HG03378 (cell line): ENCODE data around the gene ORAI2.
"Not testable (repeated sequence)": the region's sequence is repeated elsewhere in the genome, so short reads cannot be mapped to it uniquely, and the experiment has no call there.

ENCODE experiments used
- ATAC-seq: cut with Tn5 transposase; IDR thresholded peaks from one replicate; pipeline ENCODE4 v1.9.1; 2021; ENCODE audit warnings: mild to moderate bottlenecking, moderate library complexity; ENCODE audit not compliant: unreplicated experiment

The ORAI2 gene

GRCh38 chr7:102468478-102469350, 35.3 kb downstream of the ORAI2 start:
- ATAC-seq = no peak

DNA sequence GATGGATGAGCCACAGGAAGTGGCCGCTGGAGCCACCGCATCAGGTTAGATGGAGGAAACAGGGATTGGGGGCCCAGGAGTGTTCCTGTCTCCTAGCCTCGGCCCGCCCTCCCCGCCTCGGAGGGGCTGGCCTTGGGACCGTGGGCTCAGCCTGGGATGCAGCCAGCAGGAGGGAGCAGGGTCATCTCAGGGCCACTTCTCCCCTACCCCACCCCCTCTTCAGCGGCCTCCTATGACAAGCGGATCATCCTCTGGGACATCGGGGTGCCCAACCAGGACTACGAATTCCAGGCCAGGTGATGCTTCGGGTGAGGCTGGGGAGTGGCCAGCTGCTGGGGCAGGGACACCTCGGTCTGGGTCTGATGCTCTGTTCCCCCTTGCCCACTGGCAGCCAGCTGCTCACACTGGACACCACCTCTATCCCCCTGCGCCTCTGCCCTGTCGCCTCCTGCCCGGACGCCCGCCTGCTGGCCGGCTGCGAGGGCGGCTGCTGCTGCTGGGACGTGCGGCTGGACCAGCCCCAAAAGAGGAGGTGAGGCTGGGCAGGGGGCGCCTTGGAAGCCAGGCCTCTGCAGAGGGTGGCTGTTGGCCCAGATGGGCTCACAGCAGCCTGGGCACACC, 36.1 kb downstream of the ORAI2 start:
- ATAC-seq = no peak

- ATAC-seq = no peak
Measured at GRCh38 chr7:102469972-102470825, 36.8 kb downstream of the ORAI2 start.

DNA sequence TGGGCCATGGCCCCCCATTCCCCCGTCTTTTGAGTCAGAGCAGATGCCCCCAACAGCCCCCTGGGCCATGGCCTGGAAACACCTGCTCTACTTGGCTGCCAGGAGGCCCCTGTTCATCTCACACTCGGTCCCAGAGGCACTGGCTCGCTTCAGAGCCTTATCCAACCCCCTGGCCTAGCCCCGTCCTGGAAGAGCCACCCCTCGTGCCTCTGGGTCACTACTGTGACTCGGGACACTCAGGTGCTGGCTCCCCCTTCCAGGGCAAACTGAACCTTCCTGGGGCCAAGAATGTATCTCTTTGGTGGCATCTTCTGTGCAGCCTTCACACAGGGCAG, 38.4 kb downstream of the ORAI2 start:
- ATAC-seq = no peak

DNA sequence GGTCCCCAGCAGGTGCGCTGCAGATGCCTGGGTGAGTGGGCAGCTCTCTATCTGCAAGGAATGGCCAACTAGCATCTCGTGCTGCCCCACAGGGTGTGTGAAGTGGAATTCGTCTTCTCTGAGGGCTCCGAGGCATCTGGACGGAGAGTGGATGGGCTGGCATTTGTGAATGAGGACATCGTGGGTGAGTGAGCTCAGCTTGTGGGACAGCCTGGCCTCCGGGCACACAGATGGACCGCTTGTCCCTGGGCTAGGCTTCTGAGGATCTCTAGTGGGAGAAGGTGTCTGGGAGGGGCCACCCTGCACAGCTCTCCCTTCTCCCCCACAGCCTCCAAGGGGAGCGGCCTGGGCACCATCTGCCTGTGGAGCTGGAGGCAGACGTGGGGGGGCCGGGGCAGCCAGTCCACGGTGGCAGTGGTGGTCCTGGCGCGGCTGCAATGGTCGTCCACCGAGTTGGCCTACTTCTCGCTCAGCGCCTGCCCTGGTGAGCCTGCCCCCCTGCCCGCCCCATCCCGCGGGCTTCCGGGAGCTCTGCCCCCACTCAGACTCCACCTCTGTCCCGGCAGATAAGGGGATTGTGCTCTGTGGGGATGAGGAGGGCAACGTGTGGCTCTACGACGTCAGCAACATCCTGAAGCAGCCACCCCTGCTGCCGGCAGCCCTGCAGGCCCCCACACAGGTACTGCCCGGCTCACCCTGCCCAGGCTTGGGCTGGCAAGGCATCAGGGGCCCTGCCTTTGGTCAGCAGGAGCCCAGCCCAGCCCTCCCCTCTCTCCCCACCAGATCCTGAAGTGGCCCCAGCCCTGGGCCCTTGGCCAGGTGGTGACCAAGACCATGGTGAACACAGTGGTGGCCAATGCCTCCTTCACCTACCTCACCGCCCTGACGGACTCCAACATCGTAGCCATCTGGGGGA, 39.0 kb downstream of the ORAI2 start:
- no peak for ATAC-seq

GRCh38 chr7:102473271-102473991, 40.1 kb downstream of the ORAI2 start:
- ATAC-seq = no peak

DNA sequence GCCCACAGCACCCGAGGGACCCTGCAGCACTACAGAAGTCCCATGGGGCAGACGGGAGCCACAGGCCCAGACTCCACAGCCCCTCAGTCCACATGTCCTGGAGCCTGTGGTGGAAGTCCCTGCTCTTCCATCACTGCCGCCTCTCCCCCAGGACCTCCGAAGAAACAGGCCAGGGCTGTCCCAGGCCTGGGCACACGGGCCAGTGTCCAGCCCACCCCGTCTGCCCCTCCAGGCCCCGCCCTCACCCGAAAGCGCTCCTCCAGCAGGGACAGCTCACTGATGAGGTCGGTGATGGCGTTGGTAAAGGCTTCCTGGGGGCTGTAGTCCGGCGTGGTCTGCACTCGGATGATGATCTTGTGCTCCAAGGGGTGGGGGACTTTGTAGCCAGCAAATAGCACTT, 40.7 kb downstream of the ORAI2 start:
- not testable (repeated sequence) for ATAC-seq

DNA sequence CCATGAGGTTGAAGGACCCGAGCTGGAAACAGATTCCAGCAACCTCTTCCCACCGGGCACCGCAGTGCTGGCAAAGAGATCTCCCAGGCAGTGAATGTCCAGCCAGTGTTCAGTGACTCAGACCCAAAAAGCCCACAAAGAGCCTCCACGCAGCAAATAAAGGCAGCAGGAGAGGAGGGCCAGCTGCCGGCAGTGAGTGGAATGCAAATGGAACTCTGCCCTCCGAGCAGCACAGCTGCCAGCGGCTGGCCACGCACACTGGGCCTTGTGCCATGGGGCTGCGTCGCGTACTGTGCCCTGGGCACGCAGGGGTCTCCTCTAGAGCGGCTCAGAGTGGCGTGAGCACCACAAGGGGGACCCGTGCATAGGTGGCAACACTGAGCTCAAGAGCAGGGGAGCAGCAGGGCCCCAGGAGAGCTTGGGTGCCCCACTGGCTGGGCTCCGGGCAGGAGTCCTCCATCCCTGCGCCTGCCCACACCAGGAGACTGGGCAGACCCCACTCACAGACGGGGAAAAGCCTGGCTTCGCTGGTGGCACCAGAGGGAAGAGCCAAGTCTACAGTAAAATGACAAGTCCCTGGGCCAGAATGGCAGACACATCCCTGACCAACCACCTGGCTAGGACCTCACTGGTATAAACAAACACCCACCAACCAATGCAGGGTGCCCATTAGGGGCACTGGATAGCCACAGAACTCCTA, 41.5 kb downstream of the ORAI2 start:
- not testable (repeated sequence) for ATAC-seq

DNA sequence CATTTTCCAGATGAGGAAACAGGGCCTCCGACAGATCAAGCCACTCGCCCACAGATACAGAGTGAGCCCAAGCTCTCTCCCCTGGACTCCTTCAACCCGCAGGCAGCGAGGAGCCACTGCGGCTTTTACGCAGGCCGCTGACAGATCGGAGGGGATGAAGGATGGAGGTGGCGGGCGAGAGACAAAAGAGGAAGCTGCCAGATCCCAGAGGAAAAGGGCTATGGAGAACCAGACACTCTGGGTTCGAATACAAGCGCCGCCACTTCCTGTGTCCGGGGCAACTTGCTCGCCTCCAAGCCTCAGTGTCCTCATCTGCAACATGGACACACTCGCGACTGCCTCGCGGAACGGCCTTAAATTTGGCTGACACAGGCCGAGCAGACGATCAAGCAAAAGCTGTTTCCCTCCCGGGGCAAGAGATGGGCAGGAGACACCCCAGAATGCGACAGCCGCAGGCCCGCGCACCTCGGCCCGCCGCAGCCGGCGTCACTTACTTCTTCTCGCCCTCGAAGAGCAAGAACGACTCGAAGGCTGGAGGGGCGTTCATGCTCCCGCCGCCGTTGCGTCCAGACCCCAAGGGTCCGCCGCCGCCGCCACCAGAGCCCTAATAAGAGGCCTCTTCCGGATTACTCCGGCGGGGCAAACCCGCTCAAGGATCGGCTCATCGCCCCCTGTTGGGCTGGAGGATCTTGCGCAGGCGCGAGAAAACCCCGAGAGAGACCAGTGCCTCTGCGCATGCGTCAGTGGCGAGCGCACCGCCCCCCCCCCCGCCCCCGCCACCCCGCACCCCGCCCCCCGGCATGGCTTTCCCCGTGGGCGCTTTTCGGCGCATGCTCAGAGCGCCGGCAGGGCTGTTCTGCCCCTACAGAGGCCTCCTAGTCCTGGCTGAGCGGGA, 45.2 kb downstream of the ORAI2 start, which contains the start of gene POLR2J:
Gene POLR2J, minus strand, starts transcription at position 609 of the 895 bp plus-strand sequence. Its CDS starts 62 bp downstream, at position 547.
- peak; percentile 61 for ATAC-seq

DNA sequence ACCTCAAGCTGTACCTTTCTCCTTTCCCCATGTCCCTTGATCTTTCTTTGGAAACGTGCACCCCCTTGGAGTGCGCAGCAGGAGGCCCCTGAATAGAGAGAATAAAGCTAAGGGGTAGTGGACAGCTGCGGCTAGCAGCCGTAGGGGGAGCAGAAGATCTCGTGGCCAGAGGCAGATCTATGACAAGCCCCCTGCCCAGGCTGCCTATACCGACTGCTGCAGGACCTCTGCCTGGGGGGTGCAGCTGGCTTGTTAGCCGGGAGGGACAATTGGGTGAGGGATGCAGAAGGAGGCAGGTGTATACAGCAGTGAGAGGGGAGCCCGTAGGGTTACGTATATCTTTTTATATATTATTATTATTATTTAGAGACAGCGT, 45.8 kb downstream of the ORAI2 start:
- ATAC-seq = peak; percentile 30

- ATAC-seq = not testable (repeated sequence)
Measured at GRCh38 chr7:102479982-102480637, 46.7 kb downstream of the ORAI2 start.

- not testable (repeated sequence) for ATAC-seq
Measured at GRCh38 chr7:102481962-102482361, 48.6 kb downstream of the ORAI2 start.

DNA sequence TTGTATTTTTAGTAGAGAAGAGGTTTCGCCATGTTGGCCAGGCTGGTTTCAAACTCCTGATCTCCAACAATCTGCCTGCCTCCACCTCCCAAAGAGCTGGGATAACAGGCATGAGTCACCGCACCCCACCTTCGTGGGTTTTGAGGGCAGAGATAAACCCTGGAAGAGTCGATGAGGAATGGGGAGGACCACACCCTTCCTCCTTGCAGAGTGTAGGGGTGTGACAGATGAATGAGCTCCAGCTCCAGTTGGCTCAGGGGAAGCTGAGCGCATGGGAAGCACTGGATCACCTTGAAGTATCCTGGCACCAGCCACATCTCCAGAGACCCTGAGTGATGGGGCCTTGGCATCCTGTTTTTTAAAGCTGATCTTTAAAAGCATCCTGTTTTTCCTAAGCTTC, 50.9 kb downstream of the ORAI2 start:
- ATAC-seq = not testable (repeated sequence)

DNA sequence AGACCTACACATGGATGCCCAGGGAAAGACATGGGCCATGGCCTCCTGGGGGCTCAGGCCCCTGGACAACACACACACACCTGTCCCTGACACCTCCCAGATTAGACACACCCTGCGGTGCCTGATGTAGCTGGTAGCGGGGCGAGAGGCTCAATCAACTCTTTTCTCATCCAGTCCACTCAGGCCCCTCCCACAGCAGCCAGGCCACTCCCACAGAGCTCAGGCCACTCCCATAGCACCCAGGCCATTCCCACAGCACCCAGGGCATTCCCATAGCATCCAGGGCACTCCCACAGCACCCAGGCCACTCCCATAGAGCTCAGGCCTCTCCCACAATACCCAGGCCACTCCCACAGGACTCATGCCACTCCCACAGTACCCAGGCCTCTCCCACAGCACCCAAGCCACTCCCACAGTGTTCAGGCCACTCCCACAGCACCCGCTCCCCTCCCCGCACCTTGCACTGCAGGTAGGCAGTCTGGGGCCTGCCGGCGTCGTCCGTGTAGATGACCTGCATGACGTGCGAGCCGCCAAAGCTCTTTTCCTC, 57.2 kb downstream of the ORAI2 start:
- not testable (repeated sequence) for ATAC-seq

DNA sequence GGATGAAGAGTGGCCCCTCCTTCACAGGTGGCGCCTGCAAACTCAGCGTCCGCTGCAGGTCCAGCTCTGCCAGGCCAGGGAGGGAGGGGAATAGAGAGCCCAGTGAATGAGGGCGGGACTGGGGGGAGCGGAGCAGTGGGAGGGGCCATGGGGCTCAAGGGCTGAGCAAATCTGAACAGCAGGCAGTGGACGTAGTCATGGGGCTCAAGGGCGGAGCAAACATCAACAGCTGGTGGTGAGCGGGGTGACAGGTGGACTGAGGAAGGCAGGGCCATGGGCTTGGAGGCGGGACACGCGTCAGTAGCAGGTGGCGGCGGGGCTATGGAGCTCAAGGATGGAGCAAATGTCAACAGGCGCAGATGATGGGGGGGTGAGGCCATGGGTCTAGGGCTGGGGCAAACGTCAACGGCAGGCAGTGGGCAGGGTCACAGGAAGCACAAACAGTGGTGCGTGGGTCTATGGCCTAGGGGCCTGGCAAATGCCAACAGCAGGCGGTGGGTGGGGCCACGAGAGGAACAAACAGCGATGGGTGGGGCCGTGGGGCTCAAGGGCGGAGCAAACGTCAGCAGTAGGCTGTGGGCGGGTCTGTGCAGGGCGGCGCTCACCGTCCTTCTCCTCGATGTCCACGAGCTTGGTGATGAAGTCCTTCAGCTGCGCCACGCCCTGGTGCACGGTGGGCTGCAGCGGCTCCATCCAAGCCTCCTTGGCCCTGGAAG, 60.0 kb downstream of the ORAI2 start:
- ATAC-seq = peak; percentile 30

DNA sequence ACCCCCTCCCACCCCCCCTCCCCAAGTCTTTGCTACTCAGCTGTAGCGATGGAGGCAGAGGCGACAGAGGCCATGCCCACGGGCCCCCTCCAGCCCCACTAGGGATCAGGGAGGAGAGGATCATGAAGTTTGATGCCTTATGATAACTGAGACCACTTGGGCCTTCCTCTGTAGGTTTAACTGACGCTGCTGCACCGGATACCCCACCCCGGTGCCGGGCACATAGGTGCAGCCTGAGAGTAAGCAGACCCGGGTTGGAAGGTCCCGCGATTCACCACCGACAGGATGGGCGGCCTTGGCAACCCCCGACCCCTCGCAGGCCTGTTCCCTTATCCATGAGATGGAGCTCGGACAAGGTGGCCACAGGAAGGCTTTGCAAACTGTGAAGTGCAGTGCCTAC, 60.7 kb downstream of the ORAI2 start:
- peak; percentile 3 for ATAC-seq
